Activated T-cell treated with anti-CD3 and anti-CD28 coated beads, Interleukin-2, amount 50 U/mL, for 72 hours (primary cell): ENCODE data around the gene MS4A4A. TPM values are rescaled to one million over a fixed set of nuclear protein-coding genes. Genes with fewer than 3 reads are reported as not detected.

Experiments
- ATAC-seq, 2 donors: fragments of 150-1000 bp; cut with Tn5 transposase; replicated peaks in 1 of 2; 2 replicates each; pipeline ENCODE4 v1.10.0; 2021; ENCODE audit warnings: moderate library complexity in 2 of 2, mild to moderate bottlenecking in 1 of 2
- DNase-seq, 2 donors: peaks; one replicate each; pipeline ENCODE4 v3.0.0; 2021 to 2022; ENCODE audit warnings: mixed read lengths in 1 of 2
- H3K27ac Mint-ChIP-seq: one replicate; pipeline ENCODE4 v1.8.0; 2022; ENCODE audit warnings: mild to moderate bottlenecking, moderate library complexity, mixed read lengths
- H3K27me3 Mint-ChIP-seq: one replicate; pipeline ENCODE4 v1.8.0; 2022; ENCODE audit warnings: low read depth, mixed read lengths
- H3K36me3 Mint-ChIP-seq, 2 donors: one replicate each; pipeline ENCODE4 v1.8.0; 2022; ENCODE audit warnings: mixed read lengths in 2 of 2, mild to moderate bottlenecking in 1 of 2; ENCODE audit not compliant: insufficient read depth in 2 of 2
- H3K4me1 Mint-ChIP-seq: one replicate; pipeline ENCODE4 v1.8.0; 2022; ENCODE audit warnings: low read depth, mixed read lengths
- H3K4me3 Mint-ChIP-seq, 2 donors: one replicate each; pipeline ENCODE4 v1.8.0; 2022; ENCODE audit warnings: mild to moderate bottlenecking in 2 of 2, mixed read lengths in 2 of 2, moderate library complexity in 2 of 2
- H3K9me3 Mint-ChIP-seq, 2 donors: one replicate each; pipeline ENCODE4 v1.8.0; 2022; ENCODE audit warnings: mixed read lengths in 2 of 2
- total RNA-seq, 2 donors: library from RNA; stranded (reverse); gene quantifications; one replicate each; pipeline ENCODE4 v1.2.3, GENCODE V29; 2022

The MS4A4A gene
- total RNA-seq, 2 donors from 2014 or later, result not detected

GRCh38 chr11:60343094-60343704 is 62.7 kb downstream of the MS4A4A start:
- no peak overlapping the region for H3K27ac Mint-ChIP-seq
- DNase-seq, result peak; percentile 6 to 10
- H3K4me3 Mint-ChIP-seq, result no peak overlapping the region

DNA sequence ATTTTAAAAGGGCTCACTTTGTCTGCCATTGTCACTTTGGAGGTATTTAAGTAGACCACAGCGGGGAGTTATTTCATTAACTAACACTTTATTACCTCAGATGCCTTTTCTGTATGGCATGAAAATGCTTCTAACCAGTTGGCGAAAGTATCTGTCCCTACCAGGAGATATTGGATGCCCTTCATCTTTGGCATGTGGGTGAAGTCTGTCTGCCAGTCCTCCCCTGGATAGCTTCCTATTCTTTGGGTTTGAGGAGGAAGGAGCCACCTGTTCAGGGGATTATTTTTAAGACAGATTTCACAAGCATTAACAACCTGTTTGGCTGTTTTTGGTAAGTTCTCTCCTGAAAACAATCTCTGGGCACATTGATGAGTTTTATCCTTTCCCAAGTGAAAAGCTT is 63.7 kb downstream of the MS4A4A start:
- no peaks in the 10 kb centered on the region for H3K4me1 Mint-ChIP-seq
- no peaks in the 10 kb centered on the region for H3K9me3 Mint-ChIP-seq
- H3K36me3 Mint-ChIP-seq, result no peaks in the 10 kb centered on the region
- ATAC-seq (no peak), DNase-seq (no peak)
- H3K27me3 Mint-ChIP-seq, result peaks cover 54% of the 10 kb centered on the region
- H3K27ac Mint-ChIP-seq, result no peak overlapping the region
- H3K4me3 Mint-ChIP-seq, result no peak overlapping the region

More at GRCh38 chr11:60343094-60343704, 62.7 kb downstream of the MS4A4A start:
- ATAC-seq, result no peak
- Mint-ChIP-seq H3K27me3 (peaks cover 49% of the 10 kb centered on the region), H3K9me3 (no peaks in the 10 kb centered on the region), H3K4me1 (no peaks in the 10 kb centered on the region), H3K36me3 (no peaks in the 10 kb centered on the region)

DNA sequence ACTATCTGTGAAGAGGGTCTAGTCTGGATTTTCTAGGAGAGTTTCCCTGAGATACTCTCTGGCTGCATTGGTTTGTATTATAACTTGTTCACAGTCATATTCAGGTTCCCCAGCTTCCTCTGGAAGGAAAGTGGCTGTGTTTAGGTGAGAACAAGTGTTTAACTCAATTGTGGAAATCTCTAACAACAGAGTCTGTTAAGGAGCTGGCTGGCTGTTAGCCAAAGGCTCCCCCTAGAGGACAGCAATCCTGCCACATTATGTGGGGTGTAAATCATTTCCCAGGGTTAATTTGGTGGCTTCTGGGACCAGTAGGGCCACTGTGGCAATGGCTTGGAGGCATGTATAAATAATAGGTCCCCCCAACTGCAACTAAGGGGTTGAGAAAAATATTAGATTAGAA is 65.0 kb downstream of the MS4A4A start:
- no peak overlapping the region for H3K27ac Mint-ChIP-seq
- H3K27me3 Mint-ChIP-seq, result peaks cover 44% of the 10 kb centered on the region
- ATAC-seq (no peak), DNase-seq (peak; percentile 29 to 30)
- no peaks in the 10 kb centered on the region for H3K36me3 Mint-ChIP-seq
- H3K4me3 Mint-ChIP-seq, result no peak overlapping the region
- no peaks in the 10 kb centered on the region for H3K4me1 Mint-ChIP-seq
- H3K9me3 Mint-ChIP-seq, result no peaks in the 10 kb centered on the region

DNA sequence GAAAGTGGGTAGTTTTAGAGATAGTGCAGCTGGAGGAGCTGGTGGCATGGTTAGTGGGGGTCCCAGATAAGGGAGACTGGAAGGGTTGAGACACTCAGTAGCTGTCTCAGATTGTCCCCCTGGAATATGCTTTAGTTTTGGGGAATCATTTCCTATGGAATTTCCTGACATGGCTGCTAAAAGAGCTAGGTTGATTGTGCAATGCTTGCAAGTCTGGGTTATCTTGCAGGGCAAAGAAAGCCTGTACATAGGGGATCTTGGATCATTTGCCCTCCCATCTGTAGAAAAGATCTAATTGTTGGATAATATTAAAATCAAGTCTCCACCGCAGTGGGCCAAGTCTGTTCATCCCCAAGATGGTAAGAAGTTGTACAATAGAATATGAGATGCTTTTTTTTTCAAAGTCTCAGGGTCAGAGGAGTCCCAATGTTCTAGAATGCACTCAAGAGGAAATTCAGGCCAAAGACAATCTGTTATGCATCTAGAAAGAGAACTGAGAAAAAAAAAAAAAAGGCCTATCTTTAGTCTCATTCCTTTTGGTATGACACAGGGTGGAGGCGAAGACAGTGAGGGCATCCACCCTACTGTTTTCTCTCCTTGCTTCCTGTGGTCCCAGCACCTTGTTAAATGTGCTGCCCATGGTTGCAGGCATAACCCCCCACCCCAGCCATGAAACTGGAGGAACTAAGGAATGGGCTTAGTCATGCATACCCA is 66.8 kb downstream of the MS4A4A start:
- H3K27me3 Mint-ChIP-seq, result peaks cover 38% of the 10 kb centered on the region
- no peaks in the 10 kb centered on the region for H3K9me3 Mint-ChIP-seq
- ATAC-seq (no peak), DNase-seq (no peak)
- H3K27ac Mint-ChIP-seq, result no peak overlapping the region
- no peak overlapping the region for H3K4me3 Mint-ChIP-seq
- no peaks in the 10 kb centered on the region for H3K36me3 Mint-ChIP-seq
- H3K4me1 Mint-ChIP-seq, result no peaks in the 10 kb centered on the region

GRCh38 chr11:60348116-60348515 is 67.7 kb downstream of the MS4A4A start:
- Mint-ChIP-seq H3K27ac (no peak overlapping the region), H3K36me3 (no peaks in the 10 kb centered on the region), H3K9me3 (no peaks in the 10 kb centered on the region), H3K4me3 (no peak overlapping the region), H3K27me3 (peaks cover 37% of the 10 kb centered on the region), H3K4me1 (no peaks in the 10 kb centered on the region)
- DNase-seq (no peak), ATAC-seq (no peak)

DNA sequence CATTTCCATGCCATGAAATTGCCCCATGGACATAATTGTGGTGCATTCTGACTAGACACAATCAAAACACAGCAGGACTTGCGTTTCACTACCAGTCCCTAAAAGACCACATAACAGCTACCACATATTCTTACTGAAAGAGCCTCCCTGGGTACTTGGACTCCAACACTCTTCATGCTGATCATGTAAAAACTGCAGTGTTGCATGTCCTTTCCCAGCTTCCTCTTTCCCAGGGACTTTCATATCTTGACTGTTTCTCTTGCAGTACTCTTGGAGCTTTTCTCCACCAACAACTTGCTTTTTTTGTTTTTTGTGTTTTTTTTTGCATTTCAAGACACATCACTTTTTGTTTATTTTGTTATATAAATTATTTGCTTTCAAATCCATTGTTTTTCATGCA is 69.5 kb downstream of the MS4A4A start:
- no peak overlapping the region for H3K27ac Mint-ChIP-seq
- ATAC-seq, result no peak
- H3K36me3 Mint-ChIP-seq, result no peaks in the 10 kb centered on the region
- no peak overlapping the region for H3K4me3 Mint-ChIP-seq
- H3K4me1 Mint-ChIP-seq, result no peaks in the 10 kb centered on the region
- H3K9me3 Mint-ChIP-seq, result peaks cover 2 to 6% of the 10 kb centered on the region in 2 donors
- DNase-seq, result no peak
- H3K27me3 Mint-ChIP-seq, result peaks cover 39% of the 10 kb centered on the region

DNA sequence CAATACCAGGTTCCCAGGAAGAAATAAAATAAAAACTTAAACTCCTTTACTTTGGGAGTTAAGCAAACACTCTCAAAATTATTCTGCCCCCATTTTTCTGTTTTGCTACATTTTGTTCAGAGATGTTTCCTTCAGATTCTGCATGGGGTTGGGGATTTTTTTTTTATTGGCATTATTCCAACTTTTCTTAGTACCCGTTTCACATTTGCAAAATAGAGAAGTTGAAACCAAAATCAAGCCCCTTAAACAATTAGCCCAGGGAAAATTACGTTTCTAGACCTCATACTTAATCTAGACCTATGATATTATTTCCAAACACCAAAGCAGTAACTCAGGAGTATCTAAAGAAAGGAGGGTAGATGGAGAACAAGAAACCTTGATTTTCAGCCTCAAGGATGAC is 77.3 kb downstream of the MS4A4A start:
- Mint-ChIP-seq H3K27me3 (peaks cover 41% of the 10 kb centered on the region), H3K4me1 (no peaks in the 10 kb centered on the region), H3K9me3 (peaks cover 2 to 6% of the 10 kb centered on the region in 2 donors), H3K27ac (no peak overlapping the region), H3K36me3 (no peaks in the 10 kb centered on the region), H3K4me3 (no peak overlapping the region)
- ATAC-seq, result no peak
- no peak for DNase-seq

Other genes with a start within 250 kb of the MS4A4A start
- gene OOSP2, start 240.3 kb upstream of the MS4A4A start, total RNA-seq, result not detected
- gene MS4A3, start 224.0 kb upstream of the MS4A4A start, total RNA-seq, result not detected
- gene MS4A2, start 192.0 kb upstream of the MS4A4A start, total RNA-seq, result not detected
- gene MS4A6A, start 97.6 kb upstream of the MS4A4A start, total RNA-seq, result not detected
- gene MS4A4E, start 37.5 kb upstream of the MS4A4A start, total RNA-seq, result not detected
- not detected for gene MS4A6E, start 46.6 kb downstream of the MS4A4A start, total RNA-seq
- gene MS4A7, start 97.9 kb downstream of the MS4A4A start, total RNA-seq, result not detected
- gene MS4A14, start 115.8 kb downstream of the MS4A4A start, total RNA-seq, result not detected
- not detected for gene MS4A5, start 148.9 kb downstream of the MS4A4A start, total RNA-seq
- 1 to 10 TPM; 1.6 TPM for gene MS4A1, start 175.2 kb downstream of the MS4A4A start, total RNA-seq
- not detected for gene MS4A12, start 212.1 kb downstream of the MS4A4A start, total RNA-seq
- gene MS4A13, start 234.7 kb downstream of the MS4A4A start, total RNA-seq, result not detected